ENCODE data around the gene IDH3A. TPM values are rescaled to one million over a fixed set of nuclear protein-coding genes. Genes with fewer than 3 reads are reported as not detected.
A peak's percentile ranks its signal among the peaks of the same experiment; 100 is the strongest.

Gene IDH3A
- total RNA-seq, 2 donors from 2014 or later, result 32.1 to 115 TPM

DNA sequence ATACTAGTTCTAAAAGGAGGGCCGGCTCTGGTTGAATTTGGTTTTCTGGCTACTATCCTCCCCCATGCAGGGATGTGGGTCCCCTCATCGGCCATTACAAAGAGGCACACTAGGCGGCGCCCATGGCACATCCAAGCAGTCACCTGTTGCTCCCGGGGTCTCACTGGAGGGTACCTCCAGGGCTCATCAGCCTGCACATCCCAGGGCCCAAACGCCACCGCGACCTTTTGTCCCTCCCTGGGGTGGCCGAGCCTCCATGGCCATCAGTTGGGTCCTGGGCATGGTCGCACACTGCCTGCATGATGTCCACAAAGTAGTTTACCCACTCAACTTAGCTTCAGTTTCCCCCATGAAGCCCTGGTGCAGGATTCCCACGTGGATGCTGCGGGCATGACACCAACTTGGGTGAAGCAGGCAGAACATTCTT is 28.3 kb downstream of the IDH3A start:
- no peak overlapping the region for H3K27ac ChIP-seq
- H3K4me3 ChIP-seq, result no peak overlapping the region
- no peaks in the 10 kb centered on the region for H3K4me1 ChIP-seq (replicated peaks)
- WGBS, result 25% methylated on average over 9 of the region's 12 CpGs
- H3K36me3 ChIP-seq, result no peaks in the 10 kb centered on the region
- H3K9me3 ChIP-seq, result no peaks in the 10 kb centered on the region
- intact Hi-C loops (cut with DNase I), result loop anchor here (5.0 kb wide), 1 partner anchor 65 kb away; no protein-coding TSS in a partner anchor
- no peak for TF ChIP-seq POLR2AphosphoS5 (IDR thresholded peaks at IDR 0.05)
- TF ChIP-seq, protein P1, sequence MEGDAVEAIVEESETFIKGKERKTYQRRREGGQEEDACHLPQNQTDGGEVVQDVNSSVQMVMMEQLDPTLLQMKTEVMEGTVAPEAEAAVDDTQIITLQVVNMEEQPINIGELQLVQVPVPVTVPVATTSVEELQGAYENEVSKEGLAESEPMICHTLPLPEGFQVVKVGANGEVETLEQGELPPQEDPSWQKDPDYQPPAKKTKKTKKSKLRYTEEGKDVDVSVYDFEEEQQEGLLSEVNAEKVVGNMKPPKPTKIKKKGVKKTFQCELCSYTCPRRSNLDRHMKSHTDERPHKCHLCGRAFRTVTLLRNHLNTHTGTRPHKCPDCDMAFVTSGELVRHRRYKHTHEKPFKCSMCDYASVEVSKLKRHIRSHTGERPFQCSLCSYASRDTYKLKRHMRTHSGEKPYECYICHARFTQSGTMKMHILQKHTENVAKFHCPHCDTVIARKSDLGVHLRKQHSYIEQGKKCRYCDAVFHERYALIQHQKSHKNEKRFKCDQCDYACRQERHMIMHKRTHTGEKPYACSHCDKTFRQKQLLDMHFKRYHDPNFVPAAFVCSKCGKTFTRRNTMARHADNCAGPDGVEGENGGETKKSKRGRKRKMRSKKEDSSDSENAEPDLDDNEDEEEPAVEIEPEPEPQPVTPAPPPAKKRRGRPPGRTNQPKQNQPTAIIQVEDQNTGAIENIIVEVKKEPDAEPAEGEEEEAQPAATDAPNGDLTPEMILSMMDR (IDR thresholded peaks at IDR 0.05), result peak in 3 of 4 experiments; percentile 43 to 70 (median 56)
- DNase-seq (ENCODE audit: low spot score), result peak; percentile 28
- H3K27me3 ChIP-seq (replicated peaks; ENCODE audit: insufficient read depth), result no peaks in the 10 kb centered on the region

GRCh38 chr15:78178064-78178463 is 28.9 kb downstream of the IDH3A start:
- intact Hi-C loops (cut with DNase I), result loop anchor here (5.0 kb wide), 1 partner anchor 64 kb away; no protein-coding TSS in a partner anchor
- WGBS, result 86% methylated on average over 6 of the region's 6 CpGs
- no peak overlapping the region for H3K4me3 ChIP-seq
- no peaks in the 10 kb centered on the region for H3K27me3 ChIP-seq (replicated peaks; ENCODE audit: insufficient read depth)
- TF ChIP-seq, protein P1 (IDR thresholded peaks at IDR 0.05), result no peak
- TF ChIP-seq POLR2AphosphoS5 (IDR thresholded peaks at IDR 0.05), result no peak
- no peak for TF ChIP-seq POLR2A (IDR thresholded peaks at IDR 0.05)
- no peaks in the 10 kb centered on the region for H3K36me3 ChIP-seq
- no peak for DNase-seq (ENCODE audit: low spot score)
- no peak overlapping the region for H3K27ac ChIP-seq
- no peaks in the 10 kb centered on the region for H3K9me3 ChIP-seq
- no peaks in the 10 kb centered on the region for H3K4me1 ChIP-seq (replicated peaks)

DNA sequence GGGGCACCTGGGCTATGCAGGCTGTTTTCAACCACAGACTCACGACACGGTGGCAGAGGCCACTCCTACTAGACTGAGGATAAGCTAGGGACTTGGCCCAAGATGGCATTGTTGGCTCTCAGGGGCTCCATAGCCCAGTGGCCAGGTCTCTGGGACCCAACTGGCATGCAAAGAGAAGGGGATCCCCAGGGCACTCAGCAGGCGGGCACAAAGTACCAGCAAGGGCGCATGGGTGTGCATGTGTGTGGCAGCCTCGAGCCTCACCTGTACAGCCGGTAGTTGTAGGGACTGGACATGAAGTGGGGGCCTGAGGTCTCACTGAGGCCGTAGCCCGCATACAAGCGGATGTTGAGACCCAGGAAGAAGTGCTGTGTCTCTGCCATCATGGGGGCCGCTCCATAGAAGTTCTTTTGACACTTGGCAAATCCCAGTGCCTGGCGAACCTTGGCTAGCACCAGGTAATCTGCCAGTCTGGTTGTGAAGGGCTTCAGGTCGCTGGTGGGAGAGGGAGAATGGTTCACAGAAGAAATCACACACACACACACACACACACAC is 30.2 kb downstream of the IDH3A start:
- intact Hi-C loops (cut with DNase I), result loop anchor here (5.0 kb wide), 1 partner anchor 63 kb away; no protein-coding TSS in a partner anchor
- H3K9me3 ChIP-seq, result no peaks in the 10 kb centered on the region
- 89% methylated on average over 12 of the region's 12 CpGs for WGBS
- H3K4me3 ChIP-seq, result no peak overlapping the region
- no peak for TF ChIP-seq POLR2A (IDR thresholded peaks at IDR 0.05)
- TF ChIP-seq, protein P1 (IDR thresholded peaks at IDR 0.05), result no peak
- TF ChIP-seq POLR2AphosphoS5 (IDR thresholded peaks at IDR 0.05), result no peak
- no peaks in the 10 kb centered on the region for H3K36me3 ChIP-seq
- no peaks in the 10 kb centered on the region for H3K4me1 ChIP-seq (replicated peaks)
- no peaks in the 10 kb centered on the region for H3K27me3 ChIP-seq (replicated peaks; ENCODE audit: insufficient read depth)
- no peak overlapping the region for H3K27ac ChIP-seq
- no peak for DNase-seq (ENCODE audit: low spot score)

DNA sequence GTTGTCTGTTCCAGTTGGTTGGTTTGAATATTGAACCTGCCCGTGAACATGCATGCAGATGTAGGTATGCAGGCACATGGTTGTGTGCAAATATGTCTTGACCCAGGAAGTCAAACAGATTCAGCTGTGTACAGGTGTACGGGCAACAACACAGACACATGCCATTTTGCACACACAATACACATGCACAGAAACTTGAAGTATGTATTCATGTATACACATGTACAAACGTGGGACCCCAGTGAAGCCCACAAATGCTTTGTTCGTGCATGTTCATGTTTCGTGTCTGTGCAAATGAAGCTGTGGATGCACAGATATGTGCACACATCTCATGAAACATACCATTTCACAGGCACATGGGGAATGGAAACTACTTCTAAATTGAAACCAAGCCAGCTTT is 30.7 kb downstream of the IDH3A start:
- WGBS, result 78% methylated on average over 5 of the region's 5 CpGs
- Histone ChIP-seq H3K27me3 (replicated peaks; ENCODE audit: insufficient read depth) (no peaks in the 10 kb centered on the region), H3K4me3 (no peak overlapping the region), H3K36me3 (no peaks in the 10 kb centered on the region), H3K9me3 (no peaks in the 10 kb centered on the region), H3K4me1 (replicated peaks) (no peaks in the 10 kb centered on the region), H3K27ac (no peak overlapping the region)
- TF ChIP-seq, protein P1 (IDR thresholded peaks at IDR 0.05), result no peak
- TF ChIP-seq POLR2AphosphoS5 (IDR thresholded peaks at IDR 0.05), result no peak
- TF ChIP-seq POLR2A (IDR thresholded peaks at IDR 0.05), result no peak
- intact Hi-C loops (cut with DNase I), result loop anchor here (5.0 kb wide), 1 partner anchor 62 kb away; no protein-coding TSS in a partner anchor
- no peak for DNase-seq (ENCODE audit: low spot score)

- Histone ChIP-seq H3K36me3 (no peaks in the 10 kb centered on the region), H3K9me3 (no peaks in the 10 kb centered on the region), H3K27ac (no peak overlapping the region), H3K27me3 (replicated peaks; ENCODE audit: insufficient read depth) (no peaks in the 10 kb centered on the region), H3K4me3 (no peak overlapping the region), H3K4me1 (replicated peaks) (no peaks in the 10 kb centered on the region)
- 92% methylated on average over 5 of the region's 5 CpGs for WGBS
- TF ChIP-seq, protein P1 (IDR thresholded peaks at IDR 0.05), result no peak
- TF ChIP-seq POLR2AphosphoS5 (IDR thresholded peaks at IDR 0.05), result no peak
- TF ChIP-seq POLR2A (IDR thresholded peaks at IDR 0.05), result no peak
- intact Hi-C loops (cut with DNase I), result no loop called here
- DNase-seq (ENCODE audit: low spot score), result no peak
Measured at GRCh38 chr15:78182336-78182700, 33.2 kb downstream of the IDH3A start.
